Activated T-cell treated with anti-CD3 and anti-CD28 coated beads, Interleukin-2, amount 50 U/mL, for 24 hours (primary cell): ENCODE data around the gene MED13L.

Source experiments
- DNase-seq: peaks from one replicate; pipeline ENCODE4 v3.0.0-alpha.2; 2020
- H3K27ac Mint-ChIP-seq: 2 replicates; pipeline ENCODE4 v1.8.0; 2020; ENCODE audit warnings: mild to moderate bottlenecking, mixed read lengths
- H3K27me3 Mint-ChIP-seq: 2 replicates; pipeline ENCODE4 v1.8.0; 2020; ENCODE audit warnings: mixed read lengths
- H3K36me3 Mint-ChIP-seq: 2 replicates; pipeline ENCODE4 v1.8.0; 2020; ENCODE audit warnings: low read depth, mixed read lengths
- H3K4me1 Mint-ChIP-seq: 2 replicates; pipeline ENCODE4 v1.8.0; 2020; ENCODE audit warnings: low read depth, mixed read lengths
- H3K4me3 Mint-ChIP-seq: 2 replicates; pipeline ENCODE4 v1.8.0; 2020; ENCODE audit warnings: mild to moderate bottlenecking, moderate library complexity, mixed read lengths
- H3K9me3 Mint-ChIP-seq: 2 replicates; pipeline ENCODE4 v1.8.0; 2020; ENCODE audit warnings: mixed read lengths

Gene MED13L

DNA sequence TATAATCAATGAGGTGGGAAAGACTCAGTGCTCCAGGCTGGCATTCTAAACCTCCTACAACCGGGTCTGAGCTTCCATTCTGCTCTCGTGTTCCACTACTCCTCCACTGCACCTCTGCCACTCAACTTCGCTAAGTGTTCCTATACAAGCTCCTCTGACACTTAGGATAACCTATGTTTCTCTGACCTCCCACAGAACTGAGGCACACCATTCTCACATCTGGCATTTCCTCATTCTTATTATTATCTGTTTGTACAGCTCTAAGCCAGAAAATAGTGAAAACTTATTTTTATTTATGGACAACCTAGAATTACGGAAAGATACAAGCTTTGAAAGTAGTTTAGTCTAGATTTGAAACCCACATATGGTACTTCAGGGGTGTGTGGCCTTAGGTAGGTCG is 127.0 kb downstream of the MED13L start:
- DNase-seq, result no peak
- H3K4me1 Mint-ChIP-seq, result peaks cover 55% of the 10 kb centered on the region
- H3K27ac Mint-ChIP-seq, result no peak overlapping the region
- no peak overlapping the region for H3K4me3 Mint-ChIP-seq
- no peaks in the 10 kb centered on the region for H3K27me3 Mint-ChIP-seq
- H3K36me3 Mint-ChIP-seq, result no peaks in the 10 kb centered on the region
- H3K9me3 Mint-ChIP-seq, result no peaks in the 10 kb centered on the region

DNA sequence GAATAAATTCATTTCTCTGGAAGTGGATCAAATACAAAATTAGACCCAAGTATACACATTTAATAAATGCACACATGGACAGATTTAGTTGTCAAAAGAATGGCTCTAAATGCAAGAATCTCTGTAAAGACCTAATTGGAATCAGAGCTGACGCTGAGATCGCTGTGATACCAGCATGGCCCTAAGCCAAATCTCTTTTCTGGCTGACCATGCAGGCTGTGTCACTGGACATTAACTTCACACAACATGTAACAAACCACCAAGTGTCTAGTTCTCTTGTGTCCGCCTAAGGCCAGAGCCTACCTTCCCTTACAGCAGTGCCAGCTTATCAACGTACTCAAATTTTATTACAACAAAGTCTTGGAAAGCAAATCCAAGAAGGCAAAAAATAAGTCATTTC is 127.5 kb downstream of the MED13L start:
- no peaks in the 10 kb centered on the region for H3K9me3 Mint-ChIP-seq
- no peak for DNase-seq
- H3K27ac Mint-ChIP-seq, result no peak overlapping the region
- no peaks in the 10 kb centered on the region for H3K27me3 Mint-ChIP-seq
- no peak overlapping the region for H3K4me3 Mint-ChIP-seq
- H3K36me3 Mint-ChIP-seq, result no peaks in the 10 kb centered on the region
- H3K4me1 Mint-ChIP-seq, result peaks cover 55% of the 10 kb centered on the region

DNA sequence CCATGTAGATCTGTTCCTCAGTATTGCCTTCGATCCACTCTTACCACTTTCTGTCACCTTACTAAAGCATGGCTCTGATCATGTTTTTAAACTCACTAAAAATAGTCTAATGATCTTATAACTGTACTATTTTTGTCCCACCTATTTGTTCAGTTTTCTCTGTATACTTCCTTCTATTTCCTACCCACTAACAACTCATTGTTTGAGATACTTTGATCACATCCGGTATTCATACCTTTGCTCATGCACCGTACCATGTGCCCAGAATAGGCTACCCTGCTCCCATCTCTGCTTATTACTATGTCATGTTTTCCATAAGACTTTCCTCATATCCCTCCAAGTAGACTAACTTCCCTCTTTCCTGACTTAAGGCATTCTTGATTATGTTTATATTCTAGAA is 128.6 kb downstream of the MED13L start:
- Mint-ChIP-seq H3K4me1 (peaks cover 62% of the 10 kb centered on the region), H3K27me3 (no peaks in the 10 kb centered on the region), H3K9me3 (no peaks in the 10 kb centered on the region), H3K27ac (no peak overlapping the region), H3K36me3 (no peaks in the 10 kb centered on the region), H3K4me3 (no peak overlapping the region)
- no peak for DNase-seq

DNA sequence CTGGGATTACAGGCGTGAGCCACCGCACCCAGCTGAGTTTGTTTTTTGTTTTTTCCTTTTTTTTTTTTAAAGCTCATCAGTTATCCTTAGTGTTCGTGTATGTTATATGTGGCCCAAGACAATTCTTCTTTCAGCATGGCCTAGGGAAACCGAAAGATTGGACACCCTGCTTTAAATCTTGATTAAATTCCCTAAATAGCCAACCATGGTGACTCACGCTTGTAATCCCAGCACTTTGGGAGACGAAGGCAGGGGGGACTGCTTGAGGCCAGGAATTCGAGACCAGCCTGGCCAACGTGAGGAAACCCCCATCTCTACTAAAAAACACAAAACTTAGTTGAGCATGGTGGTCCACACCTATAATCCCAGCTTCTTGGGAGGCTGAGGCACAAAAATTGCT is 131.1 kb downstream of the MED13L start:
- Mint-ChIP-seq H3K36me3 (no peaks in the 10 kb centered on the region), H3K9me3 (no peaks in the 10 kb centered on the region), H3K27ac (no peak overlapping the region), H3K27me3 (no peaks in the 10 kb centered on the region), H3K4me3 (no peak overlapping the region), H3K4me1 (peaks cover 62% of the 10 kb centered on the region)
- no peak for DNase-seq

DNA sequence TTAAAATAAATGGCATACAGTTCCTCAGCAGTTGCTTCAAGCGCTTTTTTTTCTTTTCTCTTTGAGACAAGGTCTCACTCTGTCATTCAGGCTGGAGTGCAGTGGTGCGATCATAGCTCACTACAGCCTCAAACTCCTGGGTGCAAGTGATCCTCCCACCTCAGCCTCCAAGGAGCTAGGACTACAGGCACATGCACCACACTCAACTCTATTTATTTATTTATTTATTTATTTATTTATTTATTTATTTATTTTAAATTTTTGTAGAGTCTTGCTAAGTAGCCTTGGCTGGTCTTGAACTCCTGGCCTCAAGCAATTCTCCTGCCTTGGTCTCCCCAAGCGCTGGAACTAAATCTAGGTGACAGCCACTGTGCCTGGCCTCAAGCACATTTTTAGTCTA is 132.0 kb downstream of the MED13L start:
- Mint-ChIP-seq H3K9me3 (no peaks in the 10 kb centered on the region), H3K4me3 (no peak overlapping the region), H3K27me3 (no peaks in the 10 kb centered on the region), H3K36me3 (no peaks in the 10 kb centered on the region), H3K4me1 (peaks cover 59% of the 10 kb centered on the region), H3K27ac (no peak overlapping the region)
- no peak for DNase-seq

DNA sequence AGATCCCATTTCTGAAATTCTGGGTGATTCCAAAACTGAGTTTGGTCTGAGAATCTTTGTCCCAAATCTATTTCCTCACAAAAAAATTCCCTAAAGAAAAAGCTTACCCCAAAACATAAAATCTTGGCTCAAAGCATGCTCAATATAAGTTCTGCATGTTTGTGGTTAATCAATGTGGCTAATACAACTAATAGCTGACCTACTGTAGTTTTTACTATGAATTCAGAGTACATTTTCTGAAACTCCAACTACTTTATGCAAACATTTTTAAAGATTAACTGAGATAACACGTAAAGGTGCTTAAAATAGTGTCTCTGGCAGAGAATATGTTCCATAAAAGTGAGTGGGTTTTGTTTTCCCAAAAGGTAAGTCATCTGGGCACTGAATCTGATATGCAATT is 133.1 kb downstream of the MED13L start:
- H3K4me1 Mint-ChIP-seq, result peaks cover 56% of the 10 kb centered on the region
- H3K27me3 Mint-ChIP-seq, result no peaks in the 10 kb centered on the region
- H3K27ac Mint-ChIP-seq, result peak overlapping the region; percentile 85
- no peak for DNase-seq
- H3K9me3 Mint-ChIP-seq, result no peaks in the 10 kb centered on the region
- no peaks in the 10 kb centered on the region for H3K36me3 Mint-ChIP-seq
- no peak overlapping the region for H3K4me3 Mint-ChIP-seq

DNA sequence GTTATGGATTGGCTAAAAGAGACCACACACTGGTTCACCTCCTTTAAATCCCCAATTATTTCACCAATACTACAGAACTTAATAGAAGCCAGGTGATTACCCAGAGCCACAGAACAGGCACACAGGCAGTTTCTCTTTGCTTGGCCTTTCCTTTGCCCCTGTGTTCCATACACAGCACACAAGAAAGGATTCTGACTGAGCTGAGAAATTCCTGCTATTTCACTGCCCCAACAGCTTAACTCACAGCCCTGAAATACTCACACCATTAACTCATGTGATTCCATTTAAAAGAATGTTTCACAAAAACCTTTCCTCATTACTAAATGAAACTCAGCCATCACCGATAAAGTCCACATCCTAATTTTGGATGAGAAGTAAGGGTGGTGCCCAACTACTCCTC is 133.6 kb downstream of the MED13L start:
- H3K36me3 Mint-ChIP-seq, result no peaks in the 10 kb centered on the region
- peak overlapping the region; percentile 48 for H3K4me3 Mint-ChIP-seq
- H3K4me1 Mint-ChIP-seq, result peaks cover 54% of the 10 kb centered on the region

DNA sequence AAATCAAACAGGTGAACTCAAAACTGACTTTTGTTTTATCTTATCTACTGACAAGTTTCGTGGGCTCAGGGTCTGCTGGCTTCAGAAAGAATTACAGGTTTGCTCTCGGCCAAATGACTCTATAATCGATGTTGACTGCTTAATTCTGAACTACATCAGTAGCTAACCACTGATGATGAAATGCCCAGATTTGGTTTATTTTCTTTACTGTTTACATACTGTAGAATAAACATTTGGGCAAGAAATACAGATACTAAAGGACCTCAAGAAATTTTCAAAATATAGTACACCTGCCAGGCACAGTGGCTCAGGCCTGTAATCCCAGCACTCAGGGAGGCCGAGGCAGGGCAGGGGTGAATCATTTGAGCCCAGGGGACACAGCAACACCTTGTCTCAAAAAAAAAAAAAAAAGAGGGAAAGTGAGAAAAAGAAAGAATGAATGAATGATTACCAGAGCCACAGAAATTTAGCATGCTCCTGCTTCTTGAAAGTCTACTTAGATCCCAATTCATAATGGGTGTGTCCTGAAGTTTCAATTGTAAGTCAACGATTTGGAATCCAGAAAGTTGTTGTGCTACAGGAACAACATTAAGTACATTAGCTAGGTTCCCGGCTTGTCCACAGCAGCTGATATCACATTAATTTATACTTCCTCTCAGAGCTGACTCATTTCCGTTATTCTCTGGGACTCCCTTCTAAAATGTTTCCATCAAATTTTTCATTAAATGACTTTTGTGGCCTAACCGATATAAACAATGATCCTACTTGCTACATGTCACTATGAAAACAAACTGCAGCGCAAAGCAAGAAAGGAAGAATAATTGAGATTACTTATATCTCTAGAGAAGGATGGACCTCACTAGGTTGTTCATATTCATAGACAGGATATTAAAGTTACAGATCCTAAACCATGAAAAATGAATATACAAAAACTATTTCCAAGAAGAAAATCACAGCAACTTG is 134.3 kb downstream of the MED13L start:
- H3K36me3 Mint-ChIP-seq, result no peaks in the 10 kb centered on the region
- H3K4me3 Mint-ChIP-seq, result peak overlapping the region; percentile 48
- no peaks in the 10 kb centered on the region for H3K9me3 Mint-ChIP-seq
- H3K27ac Mint-ChIP-seq, result peak overlapping the region; percentile 85
- no peak for DNase-seq
- peaks cover 57% of the 10 kb centered on the region for H3K4me1 Mint-ChIP-seq
- H3K27me3 Mint-ChIP-seq, result no peaks in the 10 kb centered on the region

More for the DNA sequence above, 133.6 kb downstream of the MED13L start:
- no peaks in the 10 kb centered on the region for H3K9me3 Mint-ChIP-seq
- peak overlapping the region; percentile 85 for H3K27ac Mint-ChIP-seq
- no peaks in the 10 kb centered on the region for H3K27me3 Mint-ChIP-seq
- no peak for DNase-seq

DNA sequence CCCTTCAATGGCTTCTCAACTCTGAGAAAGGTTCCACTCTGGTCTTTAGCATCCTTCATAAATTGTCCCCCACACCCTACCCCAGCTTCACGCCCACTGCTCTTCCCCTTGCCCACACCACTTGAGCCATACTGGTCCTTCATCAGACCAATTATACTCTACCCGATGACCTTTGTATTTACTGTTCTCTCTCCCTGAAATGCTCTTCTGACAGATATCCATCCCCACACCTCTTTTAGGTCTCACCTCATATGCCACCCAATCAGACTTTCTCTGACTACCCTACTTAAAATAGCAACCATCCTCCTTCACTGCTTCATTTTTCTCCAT is 135.7 kb downstream of the MED13L start:
- Mint-ChIP-seq H3K27me3 (no peaks in the 10 kb centered on the region), H3K27ac (no peak overlapping the region), H3K4me1 (peaks cover 66% of the 10 kb centered on the region), H3K9me3 (no peaks in the 10 kb centered on the region), H3K36me3 (no peaks in the 10 kb centered on the region), H3K4me3 (no peak overlapping the region)
- DNase-seq, result no peak

DNA sequence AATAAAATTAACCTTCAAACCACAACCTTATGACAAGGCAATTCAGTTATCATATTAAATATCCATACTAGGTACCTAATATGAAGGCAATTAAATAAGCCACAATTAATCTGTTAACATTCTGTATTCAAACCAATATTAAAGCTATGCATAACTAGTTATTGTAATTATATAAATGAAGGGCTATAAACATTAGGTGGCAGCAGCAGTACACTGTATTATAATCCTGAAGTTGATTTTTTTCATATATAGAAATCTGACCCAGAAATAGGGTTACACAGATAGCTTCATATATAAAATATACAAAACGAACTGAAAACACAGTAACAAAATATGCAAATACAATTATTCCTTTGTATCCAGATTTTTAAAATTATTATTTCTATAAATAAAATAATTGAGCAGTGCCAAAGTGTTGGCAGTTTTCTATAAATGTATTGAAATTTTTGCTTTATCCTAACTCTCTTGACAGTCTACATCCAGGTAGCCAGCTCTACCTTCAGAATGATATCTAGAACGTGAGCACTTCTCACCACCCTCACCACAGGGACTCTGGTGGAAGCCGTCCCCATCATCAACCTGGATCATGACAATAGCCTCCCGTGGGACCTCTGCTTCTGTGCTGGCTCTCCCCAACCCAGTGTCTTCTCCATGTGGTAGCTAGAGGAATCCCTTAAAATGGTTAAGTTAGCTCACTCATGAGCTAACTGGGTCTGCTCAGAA is 136.2 kb downstream of the MED13L start:
- no peaks in the 10 kb centered on the region for H3K36me3 Mint-ChIP-seq
- no peak overlapping the region for H3K4me3 Mint-ChIP-seq
- no peak overlapping the region for H3K27ac Mint-ChIP-seq
- peaks cover 69% of the 10 kb centered on the region for H3K4me1 Mint-ChIP-seq
- DNase-seq, result no peak
- no peaks in the 10 kb centered on the region for H3K9me3 Mint-ChIP-seq
- H3K27me3 Mint-ChIP-seq, result no peaks in the 10 kb centered on the region

DNA sequence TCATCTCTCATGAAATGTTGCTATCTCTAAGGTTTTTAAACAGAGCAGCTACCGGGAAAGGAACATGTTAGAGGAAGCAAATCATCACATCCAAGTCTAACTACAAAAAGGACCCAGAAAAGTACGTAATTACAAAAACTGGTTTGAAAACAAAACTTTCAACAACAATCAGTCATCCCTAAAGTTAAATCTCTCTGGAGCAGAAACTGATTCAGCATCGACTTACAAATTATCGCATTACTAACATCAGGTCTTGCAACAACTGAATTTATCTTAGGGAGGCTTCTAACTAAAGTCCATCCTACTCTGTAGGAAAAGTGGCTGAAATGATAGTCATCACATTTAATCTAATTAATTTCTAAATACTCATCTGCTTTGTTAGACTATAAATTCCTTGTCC is 137.0 kb downstream of the MED13L start:
- H3K27ac Mint-ChIP-seq, result no peak overlapping the region
- H3K4me1 Mint-ChIP-seq, result peaks cover 75% of the 10 kb centered on the region
- no peaks in the 10 kb centered on the region for H3K9me3 Mint-ChIP-seq
- H3K27me3 Mint-ChIP-seq, result no peaks in the 10 kb centered on the region
- H3K36me3 Mint-ChIP-seq, result no peaks in the 10 kb centered on the region
- H3K4me3 Mint-ChIP-seq, result no peak overlapping the region
- DNase-seq, result no peak

DNA sequence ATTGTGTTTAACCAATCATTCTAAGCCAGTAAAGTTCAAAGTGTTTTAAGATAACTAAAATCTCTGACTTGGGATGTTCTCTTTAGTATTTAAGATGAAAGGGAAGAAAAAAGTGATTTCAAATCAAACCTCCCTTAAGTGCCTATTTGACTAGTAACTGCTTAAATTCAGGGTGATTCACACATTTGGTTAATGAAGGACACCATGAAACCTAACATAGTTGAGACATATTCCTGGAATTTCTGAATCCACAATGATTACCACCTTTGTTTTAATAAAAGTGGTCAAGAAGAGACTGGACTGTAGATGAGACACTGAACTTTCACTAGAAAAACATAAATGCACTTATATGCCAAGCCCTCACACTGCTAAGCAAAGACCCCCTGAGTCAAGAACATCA is 138.7 kb downstream of the MED13L start:
- Mint-ChIP-seq H3K4me1 (peaks cover 75% of the 10 kb centered on the region), H3K36me3 (no peaks in the 10 kb centered on the region), H3K27me3 (no peaks in the 10 kb centered on the region), H3K4me3 (no peak overlapping the region), H3K27ac (peak overlapping the region; percentile 38), H3K9me3 (no peaks in the 10 kb centered on the region)
- DNase-seq, result no peak

DNA sequence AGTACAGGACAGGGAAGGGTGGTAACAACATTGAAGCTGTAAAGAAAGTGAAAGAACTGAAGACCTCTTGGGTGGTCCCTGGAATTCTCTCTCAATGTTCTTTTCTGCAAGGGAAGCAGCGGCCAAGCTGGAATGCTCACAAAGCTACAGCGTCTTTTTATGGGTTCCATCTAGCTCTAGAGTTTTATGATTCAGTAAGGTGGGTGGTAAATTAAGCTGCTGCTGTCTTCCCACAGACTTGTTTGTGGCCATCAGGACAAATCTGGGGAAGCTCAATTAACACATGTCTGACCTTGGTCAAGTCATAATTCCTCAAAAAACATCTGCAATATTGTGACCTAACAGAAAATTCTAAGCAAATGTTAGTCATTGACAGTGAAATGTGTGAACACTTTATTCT is 139.1 kb downstream of the MED13L start:
- Mint-ChIP-seq H3K36me3 (no peaks in the 10 kb centered on the region), H3K4me1 (peaks cover 75% of the 10 kb centered on the region), H3K27me3 (no peaks in the 10 kb centered on the region), H3K4me3 (no peak overlapping the region), H3K9me3 (no peaks in the 10 kb centered on the region), H3K27ac (peak overlapping the region; percentile 38)
- no peak for DNase-seq

DNA sequence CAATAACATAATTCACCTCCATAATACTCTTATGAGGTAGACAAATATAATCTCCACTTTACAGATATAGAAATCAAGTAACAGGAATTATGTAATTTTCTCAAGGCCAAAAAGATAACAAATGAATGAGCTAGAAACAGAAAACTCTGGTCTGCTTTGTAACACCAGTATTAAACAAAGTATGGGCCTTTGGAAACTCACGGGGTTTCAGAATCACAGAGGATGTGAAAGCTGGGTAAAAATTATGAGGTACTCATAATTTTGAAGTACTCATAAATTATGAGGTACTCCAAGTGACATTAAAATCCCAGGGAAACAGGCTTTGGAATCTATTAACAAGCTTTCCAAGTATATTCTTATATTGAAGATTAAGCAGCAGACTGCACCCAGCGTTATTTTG is 140.2 kb downstream of the MED13L start:
- Mint-ChIP-seq H3K27ac (peak overlapping the region; percentile 92), H3K9me3 (no peaks in the 10 kb centered on the region), H3K4me1 (peaks cover 78% of the 10 kb centered on the region), H3K36me3 (no peaks in the 10 kb centered on the region), H3K4me3 (no peak overlapping the region), H3K27me3 (no peaks in the 10 kb centered on the region)
- DNase-seq, result no peak

DNA sequence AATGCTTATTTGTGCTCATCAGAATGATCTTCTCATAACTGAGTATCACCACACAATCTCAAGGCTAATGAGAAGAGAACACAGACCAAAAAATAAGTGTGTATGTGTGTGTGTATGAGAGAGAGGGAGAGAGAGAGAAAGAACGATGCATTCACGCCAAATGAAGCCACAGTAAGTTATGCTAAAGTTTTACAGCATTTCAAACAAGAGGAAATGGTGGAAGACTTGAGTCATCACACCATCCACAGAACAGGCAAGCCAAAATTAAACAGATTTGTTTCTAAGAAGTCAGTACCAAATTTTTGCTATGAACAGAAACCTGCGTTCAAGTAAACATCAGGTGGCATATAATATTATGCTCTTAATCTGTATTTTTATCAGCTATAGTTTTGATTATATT is 141.2 kb downstream of the MED13L start:
- H3K9me3 Mint-ChIP-seq, result no peaks in the 10 kb centered on the region
- H3K4me1 Mint-ChIP-seq, result peaks cover 73% of the 10 kb centered on the region
- DNase-seq, result no peak
- H3K27ac Mint-ChIP-seq, result peak overlapping the region; percentile 92
- no peaks in the 10 kb centered on the region for H3K36me3 Mint-ChIP-seq
- no peaks in the 10 kb centered on the region for H3K27me3 Mint-ChIP-seq
- peak overlapping the region; percentile 42 for H3K4me3 Mint-ChIP-seq
